IMR-90 (cell line): ENCODE measurements around the gene PRKCE. TPM values are rescaled to one million over a fixed set of nuclear protein-coding genes. Genes with fewer than 3 reads are reported as not detected.

Source experiments
- CEBPB ChIP-seq: IDR thresholded peaks from 2 replicates; pipeline ENCODE4 v1.6.1; 2012; ENCODE audit warnings: low read depth, low read length, improper control_type of control experiment
- NFE2L2 ChIP-seq: fragments of 150-350 bp; IDR thresholded peaks from 2 replicates; pipeline ENCODE4 v1.6.1; 2016; ENCODE audit warnings: low read depth, mild to moderate bottlenecking, low read length
- polyA plus RNA-seq, 3 experiments: library from polyadenylated mRNA; depleted of rRNA; stranded (reverse); fragments of >200 nt; gene quantifications; 2 replicates each; pipeline ENCODE4 v1.2.3, GENCODE V29; 2012; ENCODE audit warnings: low replicate concordance in 1 of 3
- total RNA-seq: library from RNA; depleted of rRNA; stranded (reverse); fragments of >200 nt; gene quantifications from 2 replicates; pipeline ENCODE4 v1.2.3, GENCODE V29; 2012
- TF ChIP-seq, protein P1 (sequence below): fragments of 150-350 bp; IDR thresholded peaks from 2 replicates; pipeline ENCODE4 v1.6.1; 2016; ENCODE audit warnings: low read depth, mild to moderate bottlenecking, low read length, moderate library complexity, borderline replicate concordance

The PRKCE gene
- total and polyA plus RNA-seq, 2 of the 4 experiments (the other 2 are of a cell fraction) = 8.1 to 32.4 TPM

GRCh38 chr2:45937990-45938389 is 286.5 kb downstream of the PRKCE start (continued):
- TF ChIP-seq, protein P1, sequence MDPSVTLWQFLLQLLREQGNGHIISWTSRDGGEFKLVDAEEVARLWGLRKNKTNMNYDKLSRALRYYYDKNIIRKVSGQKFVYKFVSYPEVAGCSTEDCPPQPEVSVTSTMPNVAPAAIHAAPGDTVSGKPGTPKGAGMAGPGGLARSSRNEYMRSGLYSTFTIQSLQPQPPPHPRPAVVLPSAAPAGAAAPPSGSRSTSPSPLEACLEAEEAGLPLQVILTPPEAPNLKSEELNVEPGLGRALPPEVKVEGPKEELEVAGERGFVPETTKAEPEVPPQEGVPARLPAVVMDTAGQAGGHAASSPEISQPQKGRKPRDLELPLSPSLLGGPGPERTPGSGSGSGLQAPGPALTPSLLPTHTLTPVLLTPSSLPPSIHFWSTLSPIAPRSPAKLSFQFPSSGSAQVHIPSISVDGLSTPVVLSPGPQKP = no peak
- TF ChIP-seq NFE2L2 = no peak
- no peak for TF ChIP-seq CEBPB
